Muscle of leg (tissue), 11 donors: ENCODE results near the gene STUM. TPM values are rescaled to one million over a fixed set of nuclear protein-coding genes. Genes with fewer than 3 reads are reported as not detected.

Experiments
- DNase-seq: peaks from one replicate; pipeline ENCODE4 v3.0.0; 2013
- H3K27ac ChIP-seq: one replicate; pipeline ENCODE4 v1.5.1; 2013; ENCODE audit warnings: mild to moderate bottlenecking, low read length, control low read depth
- H3K27me3 ChIP-seq: one replicate; pipeline ENCODE4 v1.6.1; 2013; ENCODE audit warnings: low read length; ENCODE audit not compliant: control insufficient read depth, insufficient read depth
- H3K36me3 ChIP-seq: one replicate; pipeline ENCODE4 v1.6.1; 2013; ENCODE audit warnings: low read length; ENCODE audit not compliant: control insufficient read depth, insufficient read depth
- H3K4me1 ChIP-seq: one replicate; pipeline ENCODE4 v1.6.1; 2013; ENCODE audit warnings: low read length; ENCODE audit not compliant: control insufficient read depth, insufficient read depth
- H3K4me3 ChIP-seq: one replicate; pipeline ENCODE4 v1.5.1; 2013; ENCODE audit warnings: low read length, control low read depth
- H3K9me3 ChIP-seq: replicated peaks from 2 replicates; pipeline ENCODE4 v1.6.1; 2013; ENCODE audit warnings: low read depth, low read length; ENCODE audit not compliant: control insufficient read depth
- WGBS: methylation state at CpG from one replicate; pipeline ENCODE4 v1.1.5; 2013; ENCODE audit warnings: missing lambda C conversion rate; ENCODE audit not compliant: insufficient coverage; 5-methylcytosine and 5-hydroxymethylcytosine counted together
- polyA plus RNA-seq, 8 donors: library from polyadenylated mRNA; unstranded; fragments of 120-200 nt; gene quantifications; one replicate each; pipeline versions ENCODE4 v1.2.1 to v1.2.3, GENCODE V29; 2013; ENCODE audit warnings: inconsistent platforms in 1 of 8, low replicate concordance in 1 of 8; ENCODE audit not compliant: insufficient read length in 8 of 8, insufficient read depth in 1 of 8
- total RNA-seq: library from RNA; stranded (reverse); fragments of 120-200 nt; gene quantifications from one replicate; pipeline ENCODE4 v1.2.4, GENCODE V29; 2013

STUM gene
- total and polyA plus RNA-seq, 9 donors = 4.7 to 14.6 (median 9.2) TPM

GRCh38 chr1:226602186-226603021, 53.8 kb downstream of the STUM start:
- H3K36me3 ChIP-seq = peaks cover 2% of the 10 kb centered on the region
- H3K4me1 ChIP-seq = peaks cover 51% of the 10 kb centered on the region
- WGBS = 44% methylated on average over 22 of the region's 24 CpGs
- H3K9me3 ChIP-seq = no peaks in the 10 kb centered on the region
- peak; percentile 91 for DNase-seq
- H3K27me3 ChIP-seq = no peaks in the 10 kb centered on the region
- H3K4me3 ChIP-seq = no peak overlapping the region
- H3K27ac ChIP-seq = peak overlapping the region; percentile 92

- H3K9me3 ChIP-seq = no peaks in the 10 kb centered on the region
- H3K27ac ChIP-seq = peak overlapping the region; percentile 92
- H3K4me3 ChIP-seq = no peak overlapping the region
- H3K36me3 ChIP-seq = peaks cover 2% of the 10 kb centered on the region
- no peaks in the 10 kb centered on the region for H3K27me3 ChIP-seq
- peak; percentile 90 for DNase-seq
- H3K4me1 ChIP-seq = peaks cover 51% of the 10 kb centered on the region
- WGBS = 49% methylated on average over 5 of the region's 8 CpGs
Measured at GRCh38 chr1:226603022-226603857, 54.7 kb downstream of the STUM start.

GRCh38 chr1:226603858-226604559, 55.4 kb downstream of the STUM start:
- Histone ChIP-seq H3K4me3 (no peak overlapping the region), H3K36me3 (no peaks in the 10 kb centered on the region), H3K9me3 (no peaks in the 10 kb centered on the region), H3K4me1 (peaks cover 52% of the 10 kb centered on the region), H3K27me3 (no peaks in the 10 kb centered on the region), H3K27ac (peak overlapping the region; percentile 92)
- peak; percentile 27 for DNase-seq
- 56% methylated on average over 12 of the region's 19 CpGs for WGBS

GRCh38 chr1:226604560-226605317, 56.2 kb downstream of the STUM start:
- 71% methylated on average over 8 of the region's 9 CpGs for WGBS
- Histone ChIP-seq H3K27ac (peak overlapping the region; percentile 20), H3K4me1 (peaks cover 56% of the 10 kb centered on the region), H3K9me3 (no peaks in the 10 kb centered on the region), H3K36me3 (no peaks in the 10 kb centered on the region), H3K27me3 (no peaks in the 10 kb centered on the region), H3K4me3 (no peak overlapping the region)
- DNase-seq = no peak

GRCh38 chr1:226605318-226605950, 56.9 kb downstream of the STUM start:
- Histone ChIP-seq H3K9me3 (no peaks in the 10 kb centered on the region), H3K4me3 (no peak overlapping the region), H3K36me3 (no peaks in the 10 kb centered on the region), H3K27ac (no peak overlapping the region), H3K4me1 (peaks cover 61% of the 10 kb centered on the region), H3K27me3 (no peaks in the 10 kb centered on the region)
- DNase-seq = no peak
- whole genome bisulfite sequencing = 92% methylated on average over 2 of the region's 9 CpGs

GRCh38 chr1:226606311-226607267, 58.0 kb downstream of the STUM start:
- H3K4me3 ChIP-seq = no peak overlapping the region
- no peaks in the 10 kb centered on the region for H3K36me3 ChIP-seq
- peak; percentile 61 for DNase-seq
- H3K27me3 ChIP-seq = no peaks in the 10 kb centered on the region
- no peak overlapping the region for H3K27ac ChIP-seq
- 64% methylated on average over 6 of the region's 11 CpGs for WGBS
- H3K4me1 ChIP-seq = peaks cover 61% of the 10 kb centered on the region
- no peaks in the 10 kb centered on the region for H3K9me3 ChIP-seq

GRCh38 chr1:226607268-226607660, 58.7 kb downstream of the STUM start:
- Histone ChIP-seq H3K27ac (no peak overlapping the region), H3K4me3 (no peak overlapping the region), H3K36me3 (no peaks in the 10 kb centered on the region), H3K4me1 (peaks cover 54% of the 10 kb centered on the region), H3K9me3 (no peaks in the 10 kb centered on the region), H3K27me3 (no peaks in the 10 kb centered on the region)
- 89% methylated on average over 11 of the region's 12 CpGs for WGBS
- DNase-seq = no peak

- WGBS = 88% methylated on average over 1 of the region's 1 CpG
- no peaks in the 10 kb centered on the region for H3K9me3 ChIP-seq
Measured at GRCh38 chr1:226607821-226608220, 59.3 kb downstream of the STUM start.

More at GRCh38 chr1:226607821-226608220, 59.3 kb downstream of the STUM start:
- Histone ChIP-seq H3K4me1 (peaks cover 49% of the 10 kb centered on the region), H3K36me3 (no peaks in the 10 kb centered on the region), H3K27ac (no peak overlapping the region), H3K27me3 (no peaks in the 10 kb centered on the region), H3K4me3 (no peak overlapping the region)
- DNase-seq = no peak
